ENCODE data around the gene INSRR. TPM values are rescaled to one million over a fixed set of nuclear protein-coding genes. Genes with fewer than 3 reads are reported as not detected.
A peak's percentile ranks its signal among the peaks of the same experiment; 100 is the strongest.

The INSRR gene
- total and polyA plus RNA-seq, 9 donors: 0.02 to 0.15 TPM; not detected in 7

GRCh38 chr1:156898161-156898566 is 39.2 kb upstream of the INSRR start:
- H3K4me3 ChIP-seq: no peak overlapping the region
- H3K9me3 ChIP-seq: no peaks in the 10 kb centered on the region
- intact Hi-C loops (cut with DNase I): no loop called here
- H3K36me3 ChIP-seq: no peaks in the 10 kb centered on the region
- H3K27me3 ChIP-seq: no peaks in the 10 kb centered on the region
- H3K27ac ChIP-seq: peak overlapping the region in 1 of 2 donors; percentile 32
- WGBS, 3 donors: 10 to 33% (median 18%) methylated on average over 9 to 13 of the region's 13 CpGs
- peaks cover 34% of the 10 kb centered on the region for H3K4me1 ChIP-seq (ENCODE audit: insufficient read depth)
- DNase-seq: peak; percentile 40 to 74 (median 57)
- no peak for TF ChIP-seq CTCF (IDR thresholded peaks at IDR 0.05)
- no peak for TF ChIP-seq EP300 (IDR thresholded peaks at IDR 0.05)
- no peak for TF ChIP-seq POLR2A (IDR thresholded peaks at IDR 0.05)

GRCh38 chr1:156897078-156897825 is 38.3 kb upstream of the INSRR start:
- Histone ChIP-seq H3K36me3 (no peaks in the 10 kb centered on the region), H3K27me3 (no peaks in the 10 kb centered on the region), H3K9me3 (no peaks in the 10 kb centered on the region), H3K27ac (peak overlapping the region; percentile 19 to 27), H3K4me1 (ENCODE audit: insufficient read depth) (peaks cover 29% of the 10 kb centered on the region), H3K4me3 (no peak overlapping the region)
- intact Hi-C loops (cut with DNase I): loop anchor here in 1 of 4 donors (1.0 kb wide), 1 partner anchor 29 kb away; no protein-coding TSS in a partner anchor
- TF ChIP-seq POLR2A (IDR thresholded peaks at IDR 0.05): no peak
- TF ChIP-seq CTCF (IDR thresholded peaks at IDR 0.05): no peak
- TF ChIP-seq EP300 (IDR thresholded peaks at IDR 0.05): no peak
- 70 to 81% (median 73%) methylated on average over 14 of the region's 14 CpGs for WGBS, 3 donors
- no peak for DNase-seq

- Histone ChIP-seq H3K4me3 (no peak overlapping the region), H3K9me3 (no peaks in the 10 kb centered on the region), H3K4me1 (ENCODE audit: insufficient read depth) (peaks cover 25% of the 10 kb centered on the region), H3K27me3 (no peaks in the 10 kb centered on the region), H3K27ac (peak overlapping the region in 1 of 2 donors; percentile 19), H3K36me3 (no peaks in the 10 kb centered on the region)
- peak; percentile 47 to 65 (median 53) for DNase-seq
- 65 to 73% (median 71%) methylated on average over 16 of the region's 16 CpGs for WGBS, 3 donors
- no peak for TF ChIP-seq CTCF (IDR thresholded peaks at IDR 0.05)
- TF ChIP-seq POLR2A (IDR thresholded peaks at IDR 0.05): no peak
- no peak for TF ChIP-seq EP300 (IDR thresholded peaks at IDR 0.05)
- intact Hi-C loops (cut with DNase I): loop anchor here in 1 of 4 donors (1.0 kb wide), 1 partner anchor 30 kb away; no protein-coding TSS in a partner anchor
These were observed 37.6 kb upstream of the INSRR start for GRCh38 chr1:156896490-156897033.

GRCh38 chr1:156895927-156896326 is 37.0 kb upstream of the INSRR start:
- peaks cover 19% of the 10 kb centered on the region for H3K4me1 ChIP-seq (ENCODE audit: insufficient read depth)
- H3K27ac ChIP-seq: peak overlapping the region in 1 of 2 donors; percentile 82
- TF ChIP-seq CTCF (IDR thresholded peaks at IDR 0.05) (no peak), EP300 (IDR thresholded peaks at IDR 0.05) (no peak), POLR2A (IDR thresholded peaks at IDR 0.05) (no peak)
- no peaks in the 10 kb centered on the region for H3K27me3 ChIP-seq
- intact Hi-C loops (cut with DNase I): no loop called here
- no peaks in the 10 kb centered on the region for H3K9me3 ChIP-seq
- 71 to 80% (median 75%) methylated on average over 6 of the region's 6 CpGs for WGBS, 3 donors
- DNase-seq: no peak
- H3K36me3 ChIP-seq: no peaks in the 10 kb centered on the region
- no peak overlapping the region for H3K4me3 ChIP-seq

Measured in ovary (tissue), 9 donors.